Cardiac muscle cell (in vitro differentiated cells and primary cell): ENCODE results near the gene GTF3C5. TPM values are rescaled to one million over a fixed set of nuclear protein-coding genes. Genes with fewer than 3 reads are reported as not detected.
"Not testable (repeated sequence)": the region's sequence is repeated elsewhere in the genome, so short reads cannot be mapped to it uniquely, and the experiment has no call there.

Experiments used
- DNase-seq, 2 donors: peaks; one replicate each; pipeline versions ENCODE4 v3.0.0 to v3.0.0-alpha.2; 2010 to 2017; ENCODE audit warnings: low read depth in 1 of 2, low spot score in 1 of 2
- H3K27ac ChIP-seq: fragments of 200-600 bp; sonication (generic); 2 replicates; pipeline ENCODE4 v1.5.1; 2016
- H3K27me3 ChIP-seq: fragments of 200-600 bp; sonication (generic); 2 replicates; pipeline ENCODE4 v1.6.0; 2016; ENCODE audit warnings: control low read depth
- H3K36me3 ChIP-seq: fragments of 200-600 bp; sonication (generic); 2 replicates; pipeline ENCODE4 v1.5.1; 2016; ENCODE audit warnings: control low read depth
- H3K4me1 ChIP-seq: fragments of 200-600 bp; sonication (generic); 2 replicates; pipeline ENCODE4 v1.8.1; 2017; ENCODE audit warnings: low read depth, mild to moderate bottlenecking, mixed run types
- H3K4me3 ChIP-seq: fragments of 200-600 bp; sonication (generic); 2 replicates; pipeline ENCODE4 v1.5.1; 2016; ENCODE audit warnings: mild to moderate bottlenecking
- H3K9me3 ChIP-seq: fragments of 200-600 bp; sonication (generic); 2 replicates; pipeline ENCODE4 v1.5.1; 2017; ENCODE audit warnings: low read depth, mild to moderate bottlenecking, control low read depth
- polyA plus RNA-seq: library from polyadenylated mRNA; unstranded; fragments of >200 nt; fragmentation: Nextera tagmentation; extraction: Ambion mirVana; gene quantifications from 2 replicates; pipeline ENCODE4 v1.2.1, GENCODE V29; 2016
- total RNA-seq: library from RNA; depleted of rRNA; stranded (reverse); fragments of >200 nt; gene quantifications from 2 replicates; pipeline ENCODE4 v1.2.3, GENCODE V29; 2016
- TF ChIP-seq, protein P1 (sequence below): IDR thresholded peaks from 2 replicates; pipeline ENCODE4 v1.5.1; 2012; ENCODE audit warnings: low read depth, mild to moderate bottlenecking, low read length

Gene GTF3C5
- total and polyA plus RNA-seq, 2 experiments from 2014 or later = 84.0 to 99.5 TPM

DNA sequence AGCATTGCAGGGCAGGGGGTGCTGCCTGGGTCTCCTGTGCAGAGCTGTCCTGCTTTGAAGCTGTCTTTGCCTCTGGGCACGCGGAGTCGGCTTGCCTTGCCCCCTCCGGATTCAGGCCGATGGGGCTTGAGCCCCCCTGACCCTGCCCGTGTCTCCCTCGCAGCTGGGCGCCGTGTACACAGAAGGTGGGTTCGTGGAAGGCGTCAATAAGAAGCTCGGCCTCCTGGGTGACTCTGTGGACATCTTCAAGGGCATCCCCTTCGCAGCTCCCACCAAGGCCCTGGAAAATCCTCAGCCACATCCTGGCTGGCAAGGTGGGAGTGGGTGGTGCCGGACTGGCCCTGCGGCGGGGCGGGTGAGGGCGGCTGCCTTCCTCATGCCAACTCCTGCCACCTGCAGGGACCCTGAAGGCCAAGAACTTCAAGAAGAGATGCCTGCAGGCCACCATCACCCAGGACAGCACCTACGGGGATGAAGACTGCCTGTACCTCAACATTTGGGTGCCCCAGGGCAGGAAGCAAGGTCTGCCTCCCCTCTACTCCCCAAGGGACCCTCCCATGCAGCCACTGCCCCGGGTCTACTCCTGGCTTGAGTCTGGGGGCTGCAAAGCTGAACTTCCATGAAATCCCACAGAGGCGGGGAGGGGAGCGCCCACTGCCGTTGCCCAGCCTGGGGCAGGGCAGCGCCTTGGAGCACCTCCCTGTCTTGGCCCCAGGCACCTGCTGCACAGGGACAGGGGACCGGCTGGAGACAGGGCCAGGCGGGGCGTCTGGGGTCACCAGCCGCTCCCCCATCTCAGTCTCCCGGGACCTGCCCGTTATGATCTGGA is 33.7 kb downstream of the GTF3C5 start:
- Histone ChIP-seq H3K27me3 (no peaks in the 10 kb centered on the region), H3K4me1 (peaks cover 18% of the 10 kb centered on the region), H3K36me3 (no peaks in the 10 kb centered on the region), H3K9me3 (no peaks in the 10 kb centered on the region), H3K27ac (no peak overlapping the region), H3K4me3 (no peak overlapping the region)
- TF ChIP-seq, protein P1, sequence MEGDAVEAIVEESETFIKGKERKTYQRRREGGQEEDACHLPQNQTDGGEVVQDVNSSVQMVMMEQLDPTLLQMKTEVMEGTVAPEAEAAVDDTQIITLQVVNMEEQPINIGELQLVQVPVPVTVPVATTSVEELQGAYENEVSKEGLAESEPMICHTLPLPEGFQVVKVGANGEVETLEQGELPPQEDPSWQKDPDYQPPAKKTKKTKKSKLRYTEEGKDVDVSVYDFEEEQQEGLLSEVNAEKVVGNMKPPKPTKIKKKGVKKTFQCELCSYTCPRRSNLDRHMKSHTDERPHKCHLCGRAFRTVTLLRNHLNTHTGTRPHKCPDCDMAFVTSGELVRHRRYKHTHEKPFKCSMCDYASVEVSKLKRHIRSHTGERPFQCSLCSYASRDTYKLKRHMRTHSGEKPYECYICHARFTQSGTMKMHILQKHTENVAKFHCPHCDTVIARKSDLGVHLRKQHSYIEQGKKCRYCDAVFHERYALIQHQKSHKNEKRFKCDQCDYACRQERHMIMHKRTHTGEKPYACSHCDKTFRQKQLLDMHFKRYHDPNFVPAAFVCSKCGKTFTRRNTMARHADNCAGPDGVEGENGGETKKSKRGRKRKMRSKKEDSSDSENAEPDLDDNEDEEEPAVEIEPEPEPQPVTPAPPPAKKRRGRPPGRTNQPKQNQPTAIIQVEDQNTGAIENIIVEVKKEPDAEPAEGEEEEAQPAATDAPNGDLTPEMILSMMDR = no peak
- DNase-seq = no peak

DNA sequence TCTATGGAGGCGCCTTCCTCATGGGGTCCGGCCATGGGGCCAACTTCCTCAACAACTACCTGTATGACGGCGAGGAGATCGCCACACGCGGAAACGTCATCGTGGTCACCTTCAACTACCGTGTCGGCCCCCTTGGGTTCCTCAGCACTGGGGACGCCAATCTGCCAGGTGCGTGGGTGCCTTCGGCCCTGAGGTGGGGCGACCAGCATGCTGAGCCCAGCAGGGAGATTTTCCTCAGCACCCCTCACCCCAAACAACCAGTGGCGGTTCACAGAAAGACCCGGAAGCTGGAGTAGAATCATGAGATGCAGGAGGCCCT is 34.2 kb downstream of the GTF3C5 start:
- TF ChIP-seq, protein P1 = no peak
- DNase-seq = no peak
- no peak overlapping the region for H3K27ac ChIP-seq
- no peaks in the 10 kb centered on the region for H3K27me3 ChIP-seq
- H3K9me3 ChIP-seq = no peaks in the 10 kb centered on the region
- no peak overlapping the region for H3K4me3 ChIP-seq
- H3K4me1 ChIP-seq = peaks cover 12% of the 10 kb centered on the region
- no peaks in the 10 kb centered on the region for H3K36me3 ChIP-seq

DNA sequence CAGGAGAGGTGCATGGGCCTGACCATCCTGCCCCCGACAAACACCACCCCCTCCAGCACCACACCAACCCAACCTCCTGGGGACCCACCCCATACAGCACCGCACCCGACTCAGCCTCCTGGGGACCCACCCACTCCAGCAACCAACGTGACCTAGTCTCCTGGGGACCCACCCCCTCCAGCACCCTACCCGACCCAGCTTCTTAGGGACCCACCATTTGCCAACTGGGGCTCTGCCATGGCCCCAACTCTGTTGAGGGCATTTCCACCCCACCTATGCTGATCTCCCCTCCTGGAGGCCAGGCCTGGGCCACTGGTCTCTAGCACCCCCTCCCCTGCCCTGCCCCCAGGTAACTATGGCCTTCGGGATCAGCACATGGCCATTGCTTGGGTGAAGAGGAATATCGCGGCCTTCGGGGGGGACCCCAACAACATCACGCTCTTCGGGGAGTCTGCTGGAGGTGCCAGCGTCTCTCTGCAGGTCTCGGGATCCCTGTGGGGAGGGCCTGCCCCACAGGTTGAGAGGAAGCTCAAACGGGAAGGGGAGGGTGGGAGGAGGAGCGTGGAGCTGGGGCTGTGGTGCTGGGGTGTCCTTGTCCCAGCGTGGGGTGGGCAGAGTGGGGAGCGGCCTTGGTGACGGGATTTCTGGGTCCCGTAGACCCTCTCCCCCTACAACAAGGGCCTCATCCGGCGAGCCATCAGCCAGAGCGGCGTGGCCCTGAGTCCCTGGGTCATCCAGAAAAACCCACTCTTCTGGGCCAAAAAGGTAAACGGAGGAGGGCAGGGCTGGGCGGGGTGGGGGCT is 35.6 kb downstream of the GTF3C5 start:
- Histone ChIP-seq H3K36me3 (no peaks in the 10 kb centered on the region), H3K27me3 (no peaks in the 10 kb centered on the region), H3K4me1 (peaks cover 2% of the 10 kb centered on the region), H3K4me3 (no peak overlapping the region), H3K9me3 (no peaks in the 10 kb centered on the region), H3K27ac (no peak overlapping the region)
- no peak for DNase-seq
- TF ChIP-seq, protein P1 = no peak

DNA sequence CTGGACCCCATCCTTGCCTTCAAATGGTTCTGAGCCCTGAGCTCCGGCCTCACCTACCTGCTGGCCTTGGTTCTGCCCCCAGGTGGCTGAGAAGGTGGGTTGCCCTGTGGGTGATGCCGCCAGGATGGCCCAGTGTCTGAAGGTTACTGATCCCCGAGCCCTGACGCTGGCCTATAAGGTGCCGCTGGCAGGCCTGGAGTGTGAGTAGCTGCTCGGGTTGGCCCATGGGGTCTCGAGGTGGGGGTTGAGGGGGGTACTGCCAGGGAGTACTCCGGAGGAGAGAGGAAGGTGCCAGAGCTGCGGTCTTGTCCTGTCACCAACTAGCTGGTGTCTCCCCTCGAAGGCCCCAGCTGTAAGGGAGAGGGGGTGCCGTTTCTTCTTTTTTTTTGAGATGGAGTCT is 36.2 kb downstream of the GTF3C5 start:
- TF ChIP-seq, protein P1 = no peak
- Histone ChIP-seq H3K36me3 (no peaks in the 10 kb centered on the region), H3K27ac (no peak overlapping the region), H3K27me3 (no peaks in the 10 kb centered on the region), H3K4me3 (no peak overlapping the region), H3K4me1 (no peaks in the 10 kb centered on the region), H3K9me3 (no peaks in the 10 kb centered on the region)
- no peak for DNase-seq

DNA sequence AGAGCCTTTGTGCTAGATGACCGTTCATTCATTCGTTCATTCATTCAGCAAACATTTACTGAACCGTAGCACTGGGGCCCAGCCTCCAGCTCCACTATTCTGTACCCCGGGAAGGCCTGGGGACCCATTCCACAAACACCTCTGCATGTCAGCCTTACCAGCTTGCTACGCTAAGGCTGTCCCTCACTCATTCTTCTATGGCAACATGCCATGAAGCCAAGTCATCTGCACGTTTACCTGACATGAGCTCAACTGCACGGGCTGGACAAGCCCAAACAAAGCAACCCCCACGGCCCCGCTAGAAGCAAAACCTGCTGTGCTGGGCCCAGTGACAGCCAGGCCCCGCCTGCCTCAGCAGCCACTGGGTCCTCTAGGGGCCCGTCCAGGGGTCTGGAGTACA is 37.0 kb downstream of the GTF3C5 start:
- no peak overlapping the region for H3K4me3 ChIP-seq
- no peaks in the 10 kb centered on the region for H3K9me3 ChIP-seq
- H3K27ac ChIP-seq = no peak overlapping the region
- H3K4me1 ChIP-seq = no peaks in the 10 kb centered on the region
- no peaks in the 10 kb centered on the region for H3K27me3 ChIP-seq
- TF ChIP-seq, protein P1 = no peak
- no peaks in the 10 kb centered on the region for H3K36me3 ChIP-seq
- DNase-seq = no peak

DNA sequence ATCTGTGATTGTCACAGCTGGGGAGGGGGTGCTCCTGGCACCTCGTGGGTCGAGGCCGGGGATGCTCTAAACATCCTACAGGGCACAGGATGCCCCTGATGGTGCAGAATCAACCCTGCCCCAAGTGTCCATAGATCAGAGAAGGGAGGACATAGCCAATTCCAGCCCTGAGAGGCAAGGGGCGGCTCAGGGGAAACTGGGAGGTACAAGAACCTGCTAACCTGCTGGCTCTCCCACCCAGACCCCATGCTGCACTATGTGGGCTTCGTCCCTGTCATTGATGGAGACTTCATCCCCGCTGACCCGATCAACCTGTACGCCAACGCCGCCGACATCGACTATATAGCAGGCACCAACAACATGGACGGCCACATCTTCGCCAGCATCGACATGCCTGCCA is 37.6 kb downstream of the GTF3C5 start:
- H3K4me1 ChIP-seq, H3K36me3 ChIP-seq, H3K4me3 ChIP-seq, H3K27me3 ChIP-seq, H3K27ac ChIP-seq, DNase-seq, H3K9me3 ChIP-seq: not testable (repeated sequence)

DNA sequence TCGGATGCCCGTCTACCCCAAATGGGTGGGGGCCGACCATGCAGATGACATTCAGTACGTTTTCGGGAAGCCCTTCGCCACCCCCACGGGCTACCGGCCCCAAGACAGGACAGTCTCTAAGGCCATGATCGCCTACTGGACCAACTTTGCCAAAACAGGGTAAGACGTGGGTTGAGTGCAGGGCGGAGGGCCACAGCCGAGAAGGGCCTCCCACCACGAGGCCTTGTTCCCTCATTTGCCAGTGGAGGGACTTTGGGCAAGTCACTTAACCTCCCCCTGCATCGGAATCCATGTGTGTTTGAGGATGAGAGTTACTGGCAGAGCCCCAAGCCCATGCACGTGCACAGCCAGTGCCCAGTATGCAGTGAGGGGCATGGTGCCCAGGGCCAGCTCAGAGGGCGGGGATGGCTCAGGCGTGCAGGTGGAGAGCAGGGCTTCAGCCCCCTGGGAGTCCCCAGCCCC is 39.7 kb downstream of the GTF3C5 start:
- not testable (repeated sequence) for H3K27me3 ChIP-seq, H3K4me1 ChIP-seq, H3K36me3 ChIP-seq, H3K9me3 ChIP-seq, H3K27ac ChIP-seq, H3K4me3 ChIP-seq, DNase-seq

DNA sequence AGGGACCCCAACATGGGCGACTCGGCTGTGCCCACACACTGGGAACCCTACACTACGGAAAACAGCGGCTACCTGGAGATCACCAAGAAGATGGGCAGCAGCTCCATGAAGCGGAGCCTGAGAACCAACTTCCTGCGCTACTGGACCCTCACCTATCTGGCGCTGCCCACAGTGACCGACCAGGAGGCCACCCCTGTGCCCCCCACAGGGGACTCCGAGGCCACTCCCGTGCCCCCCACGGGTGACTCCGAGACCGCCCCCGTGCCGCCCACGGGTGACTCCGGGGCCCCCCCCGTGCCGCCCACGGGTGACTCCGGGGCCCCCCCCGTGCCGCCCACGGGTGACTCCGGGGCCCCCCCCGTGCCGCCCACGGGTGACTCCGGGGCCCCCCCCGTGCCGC is 40.2 kb downstream of the GTF3C5 start:
- not testable (repeated sequence) for DNase-seq, H3K36me3 ChIP-seq, H3K9me3 ChIP-seq, H3K27ac ChIP-seq, H3K4me3 ChIP-seq, H3K27me3 ChIP-seq, H3K4me1 ChIP-seq
